ENCODE measurements around the gene POMGNT1. TPM values are rescaled to one million over a fixed set of nuclear protein-coding genes. Genes with fewer than 3 reads are reported as not detected.
"Not testable (repeated sequence)": the region's sequence is repeated elsewhere in the genome, so short reads cannot be mapped to it uniquely, and the experiment has no call there.

POMGNT1 gene
- total RNA-seq (2022) (62.0 and 74.5 TPM in 2 replicates), Bru-seq, nascent RNA (percentile 40 among the genes with signal in this experiment), BruChase-seq, experiment 1, labeled RNA remaining after a 6-hour chase (percentile 56 among the genes with signal in this experiment), BruChase-seq, experiment 2, labeled RNA remaining after a 2-hour chase (percentile 49 among the genes with signal in this experiment)
- long read RNA-seq, transcript POMGNT1-201 (22 exons, 2,728 nt), result major isoform, 75 of 127 reads
- long read RNA-seq, partial matches to known transcripts, result 29 of 127 reads
- long read RNA-seq, other reads (novel, unspliced or antisense), result 23 of 127 reads

GRCh38 chr1:46197964-46198811 lies at the start of gene POMGNT1:
Gene POMGNT1, minus strand, starts transcription at chr1:46198434. Its CDS starts 613 bp downstream, at chr1:46197821.
- intact Hi-C loops (cut with micrococcal nuclease; ENCODE audit: unreplicated experiment), result no loop called here
- peaks cover 15% of the 10 kb centered on the region for H3K4me1 Mint-ChIP-seq (ENCODE audit: low read depth, unreplicated experiment)
- TF ChIP-seq CTCF (IDR thresholded peaks at IDR 0.05; ENCODE audit: unreplicated experiment), result no peak
- DNase-seq, result peak; percentile 81
- H3K9me3 Mint-ChIP-seq (ENCODE audit: low read depth, unreplicated experiment), result no peaks in the 10 kb centered on the region
- peaks cover 30% of the 10 kb centered on the region for H3K36me3 Mint-ChIP-seq (ENCODE audit: insufficient read depth, unreplicated experiment)
- CTCF ChIA-PET, result interaction anchor here (1.1 to 2.6 kb wide), 3 partner anchors 17 to 49 kb away, joined by 3 to 15 read pairs (median 4); partner anchors contain the start of gene RAD54L
- BruUV-seq (replicated peaks), result no TSS peak
- H3K4me3 Mint-ChIP-seq (ENCODE audit: low read depth, unreplicated experiment), result peak within 1 kb of the TSS; percentile 79
- H3K27me3 Mint-ChIP-seq (ENCODE audit: unreplicated experiment), result peaks cover 8% of the 10 kb centered on the region
- H3K27ac Mint-ChIP-seq (ENCODE audit: unreplicated experiment), result no peak within 1 kb of the TSS

GRCh38 chr1:46247436-46248121 lies 49.3 kb upstream of the POMGNT1 start, which contains the start of gene RAD54L:
Gene RAD54L, plus strand, starts transcription at chr1:46247763. Its CDS starts 643 bp downstream, at chr1:46248406.
- CTCF ChIA-PET, result interaction anchor here (0.5 to 1.5 kb wide), 10 partner anchors 12 to 1189 kb away, joined by 3 to 8 read pairs (median 4); partner anchors contain the start of gene POMGNT1
- Mint-ChIP-seq H3K36me3 (ENCODE audit: insufficient read depth, unreplicated experiment) (peaks cover 25% of the 10 kb centered on the region), H3K9me3 (ENCODE audit: low read depth, unreplicated experiment) (no peaks in the 10 kb centered on the region), H3K27ac (ENCODE audit: unreplicated experiment) (peak within 1 kb of the TSS; percentile 81), H3K4me1 (ENCODE audit: low read depth, unreplicated experiment) (peaks cover 15% of the 10 kb centered on the region), H3K27me3 (ENCODE audit: unreplicated experiment) (no peaks in the 10 kb centered on the region), H3K4me3 (ENCODE audit: low read depth, unreplicated experiment) (peak within 1 kb of the TSS; percentile 94)
- DNase-seq, result peak; percentile 97
- TF ChIP-seq CTCF (IDR thresholded peaks at IDR 0.05; ENCODE audit: unreplicated experiment), result no peak
- BruUV-seq (replicated peaks), result no TSS peak
- intact Hi-C loops (cut with micrococcal nuclease; ENCODE audit: unreplicated experiment), result loop anchor here (2.0 kb wide), 1 partner anchor 101 kb away; no protein-coding TSS in a partner anchor

GRCh38 chr1:46246548-46247435 lies 48.6 kb upstream of the POMGNT1 start:
- H3K4me1 Mint-ChIP-seq (ENCODE audit: low read depth, unreplicated experiment), result peaks cover 15% of the 10 kb centered on the region
- peaks cover 18% of the 10 kb centered on the region for H3K36me3 Mint-ChIP-seq (ENCODE audit: insufficient read depth, unreplicated experiment)
- TSS peak; percentile 95 for BruUV-seq (replicated peaks)
- H3K4me3 Mint-ChIP-seq (ENCODE audit: low read depth, unreplicated experiment), result peak overlapping the region; percentile 94
- H3K9me3 Mint-ChIP-seq (ENCODE audit: low read depth, unreplicated experiment), result no peaks in the 10 kb centered on the region
- DNase-seq, result no peak
- intact Hi-C loops (cut with micrococcal nuclease; ENCODE audit: unreplicated experiment), result loop anchor here (2.0 kb wide), 1 partner anchor 102 kb away; no protein-coding TSS in a partner anchor
- H3K27me3 Mint-ChIP-seq (ENCODE audit: unreplicated experiment), result no peaks in the 10 kb centered on the region
- CTCF ChIA-PET, result interaction anchor here (0.5 to 1.5 kb wide), 9 partner anchors 13 to 1189 kb away, joined by 3 to 8 read pairs (median 5); partner anchors contain the start of gene POMGNT1
- peak overlapping the region; percentile 81 for H3K27ac Mint-ChIP-seq (ENCODE audit: unreplicated experiment)
- no peak for TF ChIP-seq CTCF (IDR thresholded peaks at IDR 0.05; ENCODE audit: unreplicated experiment)

GRCh38 chr1:46246136-46246535 lies 47.9 kb upstream of the POMGNT1 start:
- H3K27ac Mint-ChIP-seq (ENCODE audit: unreplicated experiment); DNase-seq; BruUV-seq (replicated peaks); H3K27me3 Mint-ChIP-seq (ENCODE audit: unreplicated experiment); H3K9me3 Mint-ChIP-seq (ENCODE audit: low read depth, unreplicated experiment): not testable (repeated sequence)
- CTCF ChIA-PET, result interaction anchor here (1.2 to 1.5 kb wide), 2 partner anchors 22 to 63 kb away, joined by 6 to 8 read pairs; no protein-coding TSS in a partner anchor
- intact Hi-C loops (cut with micrococcal nuclease; ENCODE audit: unreplicated experiment), result loop anchor here (2.0 kb wide), 1 partner anchor 103 kb away; no protein-coding TSS in a partner anchor
- Mint-ChIP-seq H3K4me1 (ENCODE audit: low read depth, unreplicated experiment) (peaks cover 15% of the 10 kb centered on the region), H3K4me3 (ENCODE audit: low read depth, unreplicated experiment) (peak overlapping the region; percentile 94), H3K36me3 (ENCODE audit: insufficient read depth, unreplicated experiment) (peaks cover 18% of the 10 kb centered on the region)

All from Calu3 (cell line).